IMR-90 (cell line): ENCODE results near the gene ADGRV1.

ENCODE experiments used
- CHD1 ChIP-seq: IDR thresholded peaks from 2 replicates; pipeline ENCODE4 v1.6.1; 2012; ENCODE audit warnings: low read depth, low read length, improper control_type of control experiment
- ELK1 ChIP-seq: fragments of 150-350 bp; IDR thresholded peaks from 2 replicates; pipeline ENCODE4 v1.6.1; 2016; ENCODE audit warnings: low read depth, mild to moderate bottlenecking, low read length, moderate library complexity, borderline replicate concordance
- FOS ChIP-seq: fragments of 150-350 bp; IDR thresholded peaks from 2 replicates; pipeline ENCODE4 v1.6.1; 2016; ENCODE audit warnings: low read depth, low read length
- MAFK ChIP-seq: IDR thresholded peaks from 2 replicates; pipeline ENCODE4 v1.6.1; 2012; ENCODE audit warnings: low read depth, low read length, improper control_type of control experiment
- MXI1 ChIP-seq: IDR thresholded peaks from 2 replicates; pipeline ENCODE4 v1.6.1; 2012; ENCODE audit warnings: low read depth, mild to moderate bottlenecking, low read length, moderate library complexity, borderline replicate concordance
- POLR2A ChIP-seq: IDR thresholded peaks from 2 replicates; pipeline ENCODE4 v1.6.1; 2012; ENCODE audit warnings: mild to moderate bottlenecking, low read depth, low read length
- RAD21 ChIP-seq: IDR thresholded peaks from 2 replicates; pipeline ENCODE4 v1.6.1; 2012; ENCODE audit warnings: low read length, improper control_type of control experiment
- RCOR1 ChIP-seq: IDR thresholded peaks from 2 replicates; pipeline ENCODE4 v1.6.1; 2012; ENCODE audit warnings: mild to moderate bottlenecking, low read length, improper control_type of control experiment; ENCODE audit not compliant: insufficient replicate concordance
- SMC3 ChIP-seq: fragments of 150-350 bp; IDR thresholded peaks from 2 replicates; pipeline ENCODE4 v1.6.1; 2016; ENCODE audit warnings: low read depth, mild to moderate bottlenecking, antibody characterized with exemption, low read length, moderate library complexity
- USF2 ChIP-seq: fragments of 150-350 bp; IDR thresholded peaks from 2 replicates; pipeline ENCODE4 v1.6.1; 2017; ENCODE audit warnings: mild to moderate bottlenecking, antibody characterized with exemption, low read length, low read depth
- TF ChIP-seq, protein P1 (sequence below): conservative IDR thresholded peaks from 2 replicates; pipeline ENCODE4 v1.5.1; 2012; ENCODE audit warnings: mild to moderate bottlenecking, low read depth, low read length, improper control_type of control experiment

DNA sequence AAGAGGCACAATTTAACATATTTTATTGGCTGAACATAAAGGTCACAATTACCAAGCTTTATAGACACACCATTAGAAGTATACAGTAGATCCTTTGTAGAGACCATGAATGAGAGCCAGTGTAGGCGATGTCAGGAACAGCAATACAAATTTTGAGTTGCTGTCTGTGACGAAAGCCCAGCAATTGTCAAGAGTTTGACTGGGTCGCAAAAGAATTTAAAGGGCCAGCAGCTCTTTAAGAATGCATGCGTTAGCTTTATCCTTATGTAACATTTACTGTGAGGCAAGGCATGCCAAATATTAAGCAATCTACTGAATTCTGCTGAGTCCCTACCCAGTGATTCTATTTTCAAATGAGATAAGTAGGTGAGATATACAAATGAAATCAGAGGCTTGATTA lies 587.6 kb downstream of the ADGRV1 start:
- TF ChIP-seq, protein P1, sequence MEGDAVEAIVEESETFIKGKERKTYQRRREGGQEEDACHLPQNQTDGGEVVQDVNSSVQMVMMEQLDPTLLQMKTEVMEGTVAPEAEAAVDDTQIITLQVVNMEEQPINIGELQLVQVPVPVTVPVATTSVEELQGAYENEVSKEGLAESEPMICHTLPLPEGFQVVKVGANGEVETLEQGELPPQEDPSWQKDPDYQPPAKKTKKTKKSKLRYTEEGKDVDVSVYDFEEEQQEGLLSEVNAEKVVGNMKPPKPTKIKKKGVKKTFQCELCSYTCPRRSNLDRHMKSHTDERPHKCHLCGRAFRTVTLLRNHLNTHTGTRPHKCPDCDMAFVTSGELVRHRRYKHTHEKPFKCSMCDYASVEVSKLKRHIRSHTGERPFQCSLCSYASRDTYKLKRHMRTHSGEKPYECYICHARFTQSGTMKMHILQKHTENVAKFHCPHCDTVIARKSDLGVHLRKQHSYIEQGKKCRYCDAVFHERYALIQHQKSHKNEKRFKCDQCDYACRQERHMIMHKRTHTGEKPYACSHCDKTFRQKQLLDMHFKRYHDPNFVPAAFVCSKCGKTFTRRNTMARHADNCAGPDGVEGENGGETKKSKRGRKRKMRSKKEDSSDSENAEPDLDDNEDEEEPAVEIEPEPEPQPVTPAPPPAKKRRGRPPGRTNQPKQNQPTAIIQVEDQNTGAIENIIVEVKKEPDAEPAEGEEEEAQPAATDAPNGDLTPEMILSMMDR = no peak
- TF ChIP-seq POLR2A (no peak), RCOR1 (no peak), RAD21 (no peak), FOS (no peak), ELK1 (no peak), MXI1 (no peak), USF2 (no peak), SMC3 (no peak), MAFK (no peak), CHD1 (no peak)
